K562 (cell line): Measurements from ENCODE around the gene FERMT3. TPM values are rescaled to one million over a fixed set of nuclear protein-coding genes. Genes with fewer than 3 reads are reported as not detected.

Experiments used
- ARID2 ChIP-seq: fragments of 450-650 bp; IDR thresholded peaks from 2 replicates; pipeline ENCODE4 v1.6.1; 2017; ENCODE audit warnings: antibody characterized with exemption, mild to moderate bottlenecking
- BACH1 ChIP-seq: fragments of 200-800 bp; sonication (Bioruptor generic); IDR thresholded peaks from 2 replicates; pipeline ENCODE4 v1.6.1; 2016; ENCODE audit warnings: missing genetic modification characterization, missing compliant biosample characterization
- CBX8 ChIP-seq: fragments of 200-600 bp; sonication (generic); IDR thresholded peaks from 2 replicates; pipeline ENCODE4 v1.6.1; 2012; ENCODE audit warnings: borderline replicate concordance, mixed run types, low read depth, mild to moderate bottlenecking, moderate library complexity, mixed read lengths, low read length, control low read depth, inconsistent platforms; ENCODE audit not compliant: poor library complexity, severe bottlenecking; ENCODE audit errors: extremely low read depth
- CC2D1A ChIP-seq: fragments of 450-650 bp; IDR thresholded peaks from 2 replicates; pipeline ENCODE4 v1.6.1; 2017; ENCODE audit warnings: mild to moderate bottlenecking
- CREB3L1 ChIP-seq: fragments of 450-650 bp; IDR thresholded peaks from 2 replicates; pipeline ENCODE4 v1.6.1; 2014; ENCODE audit warnings: low read depth, mild to moderate bottlenecking, moderate library complexity, borderline replicate concordance
- DACH1 ChIP-seq: fragments of 450-650 bp; IDR thresholded peaks from 2 replicates; pipeline ENCODE4 v1.6.1; 2018; ENCODE audit not compliant: partially characterized antibody
- DIDO1 ChIP-seq: fragments of 450-650 bp; IDR thresholded peaks from 2 replicates; pipeline ENCODE4 v1.6.1; 2016; ENCODE audit warnings: low read depth, missing biosample characterization, missing genetic modification characterization
- DNMT1 ChIP-seq: fragments of 450-650 bp; IDR thresholded peaks from 2 replicates; pipeline ENCODE4 v1.6.1; 2016; ENCODE audit warnings: antibody characterized with exemption, mild to moderate bottlenecking
- FIP1L1 ChIP-seq: fragments of 200-400 bp; formaldehyde crosslinking; IDR thresholded peaks from 2 replicates; pipeline ENCODE4 v1.6.1; 2018; ENCODE audit warnings: mild to moderate bottlenecking, low read depth, low read length; ENCODE audit not compliant: poor library complexity, severe bottlenecking
- FOXJ3 ChIP-seq: sonication (generic); formaldehyde crosslinking; IDR thresholded peaks from 2 replicates; pipeline ENCODE4 v1.4.0; 2020; ENCODE audit warnings: mild to moderate bottlenecking, missing genetic modification reagents
- HEY1 ChIP-seq: fragments of 250-450 bp; sonication (Bioruptor Pico); IDR thresholded peaks from 2 replicates; pipeline ENCODE4 v1.5.0; 2020; ENCODE audit warnings: mild to moderate bottlenecking, moderate library complexity, borderline replicate concordance
- HIVEP1 ChIP-seq: fragments of 250-450 bp; sonication (Bioruptor Pico); IDR thresholded peaks from 2 replicates; pipeline ENCODE4 v1.4.0; 2020; ENCODE audit warnings: mild to moderate bottlenecking
- MAFK ChIP-seq: IDR thresholded peaks from 2 replicates; pipeline ENCODE4 v1.6.1; 2011; ENCODE audit warnings: low read length, improper control_type of control experiment
- MEIS2 ChIP-seq: fragments of 450-650 bp; IDR thresholded peaks from 2 replicates; pipeline ENCODE4 v1.6.1; 2014; ENCODE audit warnings: mild to moderate bottlenecking; ENCODE audit not compliant: partially characterized antibody
- MYBL2 ChIP-seq, 2 experiments: fragments of 450-650 bp in 1 of 2; sonication (generic) in 1 of 2; formaldehyde crosslinking in 1 of 2; IDR thresholded peaks; 2 replicates each; pipeline versions ENCODE4 v1.6.1 to v1.8.1; 2017 to 2022; ENCODE audit warnings: borderline replicate concordance in 1 of 2, inconsistent platforms in 1 of 2, low read depth in 1 of 2, mild to moderate bottlenecking in 1 of 2, missing genetic modification reagents in 1 of 2, moderate library complexity in 1 of 2
- POLR2AphosphoS5 ChIP-seq: IDR thresholded peaks from 2 replicates; pipeline ENCODE4 v1.6.1; 2011; ENCODE audit warnings: mild to moderate bottlenecking, low read depth, low read length, moderate library complexity; ENCODE audit not compliant: control insufficient read depth, insufficient read depth
- RBFOX2 ChIP-seq: fragments of 200-400 bp; formaldehyde crosslinking; IDR thresholded peaks from 2 replicates; pipeline ENCODE4 v1.6.1; 2017; ENCODE audit warnings: low read depth, mild to moderate bottlenecking, low read length, moderate library complexity
- SETDB1 ChIP-seq: IDR thresholded peaks from one replicate; pipeline ENCODE4 v1.6.1; 2012; ENCODE audit warnings: low read length, control low read depth, inconsistent platforms
- SIRT6 ChIP-seq: IDR thresholded peaks from one replicate; pipeline ENCODE4 v1.6.1; 2012; ENCODE audit warnings: low read depth, mild to moderate bottlenecking, control low read depth, inconsistent platforms, low read length, moderate library complexity
- SPI1 ChIP-seq: IDR thresholded peaks from 2 replicates; pipeline ENCODE4 v1.6.1; 2011; ENCODE audit warnings: low read depth, low read length, control low read depth, borderline replicate concordance
- TRIM24 ChIP-seq, 2 experiments: fragments of 450-650 bp; IDR thresholded peaks; 2 replicates each; pipeline ENCODE4 v1.6.1; 2016
- ZBTB7A ChIP-seq: IDR thresholded peaks from 2 replicates; pipeline ENCODE4 v1.6.1; 2011; ENCODE audit warnings: low read depth, mild to moderate bottlenecking, low read length, moderate library complexity, borderline replicate concordance; ENCODE audit not compliant: control insufficient read depth
- ZNF280B ChIP-seq: fragments of 250-450 bp; sonication (Bioruptor Pico); IDR thresholded peaks from 2 replicates; pipeline ENCODE4 v1.5.1; 2021; ENCODE audit warnings: mild to moderate bottlenecking
- ZNF77 ChIP-seq: fragments of 250-450 bp; sonication (Bioruptor Pico); IDR thresholded peaks from 2 replicates; pipeline ENCODE4 v1.5.0; 2020
- ZSCAN32 ChIP-seq: fragments of 450-650 bp; formaldehyde crosslinking; IDR thresholded peaks from 2 replicates; pipeline ENCODE4 v1.4.0; 2020; ENCODE audit warnings: mild to moderate bottlenecking, moderate library complexity
- polyA plus RNA-seq, 8 experiments: library from polyadenylated mRNA; depleted of rRNA in 4 of 8; stranded (reverse) in 5 of 8; unstranded in 3 of 8; fragments of >200 nt; fragmentation: Nextera tagmentation in 2 of 8; fragmentation: Illumina TruSeq in 1 of 8; extraction: Ambion mirVana in 2 of 8; extraction: Trizol in 1 of 8; gene quantifications; 2 replicates each; pipeline versions ENCODE4 v1.2.1 to v1.2.3, GENCODE V29; 2011 to 2014; ENCODE audit warnings: inconsistent platforms in 1 of 8, missing spikeins in 1 of 8
- total RNA-seq, 7 experiments: library from RNA; depleted of rRNA in 6 of 7; stranded (reverse); fragments of >200 nt in 6 of 7; fragmentation: Illumina TruSeq in 2 of 7; extraction: Trizol in 2 of 7; gene quantifications; 2 replicates each; pipeline versions ENCODE4 v1.2.1 to v1.2.3, GENCODE V29; 2011 to 2021; ENCODE audit warnings: low replicate concordance in 1 of 7
- TF ChIP-seq, protein P1 (sequence below): fragments of 450-650 bp; formaldehyde crosslinking; IDR thresholded peaks from 2 replicates; pipeline ENCODE4 v1.4.0; 2022; ENCODE audit warnings: missing genetic modification characterization

Gene FERMT3
- total and polyA plus RNA-seq, 9 of the 15 experiments (the other 6 are each of a cell fraction or from before 2014, with no cell fraction given): 3.2 to 275 (median 79.7) TPM

DNA sequence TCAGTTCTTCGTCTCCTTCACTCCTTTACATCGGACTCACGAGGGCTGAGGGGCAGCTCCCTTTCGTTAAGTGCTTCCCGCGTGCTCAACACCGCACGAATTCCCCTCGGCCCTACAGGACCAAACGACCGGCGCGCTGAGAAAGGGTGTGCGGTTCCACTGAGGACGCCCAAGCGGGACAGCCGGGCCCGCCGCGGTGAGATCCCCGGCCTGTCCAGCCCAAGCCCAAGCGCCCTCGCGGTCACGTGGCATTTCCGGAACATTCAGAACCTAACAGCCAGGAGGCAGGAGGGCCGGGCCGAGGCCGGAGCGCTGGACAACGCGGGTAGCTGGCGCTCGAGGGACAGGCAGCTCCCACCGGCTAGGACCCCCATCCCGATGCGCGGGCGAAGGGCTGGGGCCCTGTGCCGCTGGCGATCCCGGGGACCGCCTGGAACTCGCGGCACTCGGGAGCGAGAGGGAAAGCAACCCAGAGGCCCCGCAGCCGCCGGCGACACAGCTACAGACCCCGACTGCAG is 21.3 kb upstream of the FERMT3 start (continued):
- TF ChIP-seq SPI1 (no peak), DNMT1 (no peak), CBX8 (no peak), MAFK (no peak), DACH1 (peak; percentile 24), MYBL2 (IDR thresholded peaks at IDR 0.05; ENCODE audit: low read depth) (no peak), MYBL2 (CRISPR knock-in tag; IDR thresholded peaks at IDR 0.05; ENCODE audit: borderline replicate concordance) (no peak), HIVEP1 (peak; percentile 88; the same call in 1 of the 2 replicates), CC2D1A (no peak), DIDO1 (tag) (no peak), HEY1 (CRISPR knock-in tag) (no peak), SETDB1 (no peak), ARID2 (no peak), CREB3L1 (peak; percentile 89), SIRT6 (no peak), MEIS2 (no peak), RBFOX2 (peak; percentile 100), ZNF280B (CRISPR knock-in tag) (no peak), POLR2AphosphoS5 (peak; percentile 89), FOXJ3 (CRISPR knock-in tag) (no peak), FIP1L1 (peak; percentile 73), ZSCAN32 (no peak), ZNF77 (peak; percentile 65; the same call in 1 of the 2 replicates), TRIM24 (IDR thresholded peaks at IDR 0.05) (no peak), ZBTB7A (peak; percentile 85; the same call in 1 of the 2 replicates), BACH1 (tag) (no peak)
- TF ChIP-seq, protein P1, sequence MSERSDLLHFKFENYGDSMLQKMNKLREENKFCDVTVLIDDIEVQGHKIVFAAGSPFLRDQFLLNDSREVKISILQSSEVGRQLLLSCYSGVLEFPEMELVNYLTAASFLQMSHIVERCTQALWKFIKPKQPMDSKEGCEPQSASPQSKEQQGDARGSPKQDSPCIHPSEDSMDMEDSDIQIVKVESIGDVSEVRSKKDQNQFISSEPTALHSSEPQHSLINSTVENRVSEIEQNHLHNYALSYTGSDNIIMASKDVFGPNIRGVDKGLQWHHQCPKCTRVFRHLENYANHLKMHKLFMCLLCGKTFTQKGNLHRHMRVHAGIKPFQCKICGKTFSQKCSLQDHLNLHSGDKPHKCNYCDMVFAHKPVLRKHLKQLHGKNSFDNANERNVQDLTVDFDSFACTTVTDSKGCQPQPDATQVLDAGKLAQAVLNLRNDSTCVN: no peak
